Measurements from ENCODE around the gene PRUNE1.
A peak's percentile ranks its signal among the peaks of the same experiment; 100 is the strongest.

Gene PRUNE1

DNA sequence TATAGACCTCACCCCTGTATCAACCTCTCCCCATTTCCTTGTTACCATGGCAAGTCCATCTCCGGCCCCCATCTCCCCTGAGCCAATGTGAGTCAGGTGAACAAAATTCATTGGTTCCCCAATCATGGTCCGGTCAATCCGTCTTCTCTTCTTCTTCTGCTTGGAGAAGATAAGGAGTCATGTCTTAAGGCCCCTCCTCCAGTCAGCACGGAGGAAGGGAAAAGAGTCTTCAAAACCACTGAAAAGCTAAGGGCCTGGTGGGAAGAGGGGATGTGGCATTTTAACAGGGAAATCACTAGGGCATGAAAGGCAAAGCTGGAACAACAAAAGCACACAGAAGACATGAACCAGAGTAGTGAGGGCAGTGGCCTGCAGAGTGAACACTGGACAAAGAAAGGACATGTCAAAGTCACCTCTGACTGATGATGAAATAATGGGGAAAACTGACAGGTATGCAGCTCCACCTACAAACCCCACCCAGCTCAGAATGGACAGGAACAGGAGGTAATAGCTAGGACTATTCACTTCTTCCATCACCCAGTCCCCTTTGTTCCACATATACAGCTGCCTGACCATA, 46.8 kb downstream of the PRUNE1 start:
- no peak for DNase-seq

DNA sequence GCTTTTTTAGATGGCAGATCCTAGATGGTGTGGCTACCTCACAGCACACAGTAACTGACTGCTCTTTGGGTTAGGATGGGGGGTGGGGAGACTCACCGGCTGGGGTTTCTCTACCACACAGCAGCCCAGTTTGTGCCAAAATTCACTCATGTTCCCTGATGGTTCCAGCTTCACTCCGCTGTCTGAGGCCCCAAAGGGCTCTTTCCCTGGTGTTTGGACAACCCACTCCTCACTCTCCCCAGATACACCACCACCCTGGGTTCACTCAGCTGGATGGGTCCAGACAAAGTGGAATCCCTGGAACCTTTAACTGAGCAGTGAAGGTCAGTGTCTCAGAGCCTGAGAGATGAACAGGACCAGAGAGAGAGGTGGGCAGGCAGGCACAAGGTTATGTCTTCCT, 47.3 kb downstream of the PRUNE1 start:
- no peak for DNase-seq

DNA sequence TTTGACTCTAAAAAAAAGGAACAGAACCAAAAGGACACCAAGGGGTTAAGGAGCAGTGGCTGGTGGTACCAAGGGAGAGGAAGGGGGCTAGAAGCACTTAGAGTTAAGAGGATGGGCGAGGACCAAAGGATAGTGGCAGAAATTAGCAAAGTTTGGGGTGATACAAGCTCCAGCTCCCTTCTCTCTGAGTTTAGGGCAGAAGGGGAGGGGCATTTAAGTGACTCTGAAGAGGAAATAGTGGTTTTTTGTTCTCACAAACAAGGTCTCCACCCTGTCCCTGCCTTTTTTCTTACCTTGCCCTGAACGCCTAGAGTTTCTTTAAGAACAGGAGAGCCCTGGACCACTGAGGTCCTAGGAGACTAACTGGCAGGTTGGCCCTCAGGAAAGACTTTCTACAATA, 47.9 kb downstream of the PRUNE1 start:
- DNase-seq: peak; percentile 51

DNA sequence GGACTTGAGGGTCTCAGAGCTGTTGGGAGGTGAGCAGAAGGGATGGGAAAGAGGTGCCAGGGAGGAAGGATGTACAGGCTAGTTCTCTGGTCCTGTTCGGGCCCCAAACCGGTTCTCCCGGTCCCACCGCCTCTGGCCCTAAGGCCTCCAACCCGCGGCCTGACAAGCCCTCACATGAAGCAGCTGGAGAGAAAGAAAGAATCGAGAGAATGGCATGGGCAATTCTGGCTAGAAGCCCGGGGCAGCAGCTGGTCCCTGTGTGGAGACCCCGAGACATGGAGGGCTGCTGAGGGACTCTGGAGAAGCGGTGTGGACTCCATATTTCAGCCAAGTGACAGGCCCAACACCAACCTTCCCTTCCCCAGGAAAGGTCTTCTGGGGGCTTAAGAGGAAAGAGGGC, 50.4 kb downstream of the PRUNE1 start:
- no peak for DNase-seq

DNA sequence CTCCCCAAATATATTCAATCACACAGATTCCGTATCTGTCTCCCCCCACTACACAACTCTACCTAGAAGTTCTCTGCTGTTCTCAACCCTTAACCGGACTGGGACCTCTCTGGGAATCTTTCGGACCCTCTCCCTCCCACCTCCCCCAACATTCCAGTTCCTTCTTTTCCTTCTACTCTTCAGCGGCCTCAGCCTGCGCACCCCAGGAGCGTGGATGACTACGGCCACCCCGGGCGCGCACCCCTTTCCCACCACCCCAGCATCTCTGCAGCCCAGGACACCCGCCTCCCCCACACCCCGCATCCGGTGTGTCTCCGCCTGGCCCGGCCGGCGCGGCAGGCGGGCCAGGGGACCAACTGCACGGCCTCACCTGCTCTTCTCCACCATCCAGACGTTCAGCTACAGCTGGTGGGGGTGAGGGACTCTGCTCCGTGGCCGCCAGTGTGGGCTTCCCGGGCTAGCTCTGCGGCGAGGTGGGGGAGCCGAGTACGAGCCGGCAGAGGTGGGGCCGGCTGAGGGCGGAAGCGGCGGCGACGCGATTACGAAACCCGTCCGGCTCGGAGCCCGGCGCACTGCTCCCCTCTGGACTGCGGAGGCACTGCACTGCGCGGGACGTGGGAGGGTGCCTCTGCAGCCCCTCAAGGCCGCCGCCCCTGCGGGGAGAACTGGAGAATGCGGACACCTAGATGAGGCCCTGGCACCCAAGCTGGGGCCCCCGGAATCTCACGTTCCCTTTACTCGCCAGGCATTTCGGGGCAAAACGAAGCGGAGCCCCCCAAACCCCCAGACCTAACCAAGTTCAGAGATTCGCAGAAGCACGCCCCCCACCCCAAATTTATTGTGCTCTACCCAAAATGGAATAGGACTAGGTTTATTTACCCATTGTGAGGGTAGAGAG, 51.1 kb downstream of the PRUNE1 start, which contains the start of gene CDC42SE1:
CDC42SE1 (minus strand) TSS at position 514 of the 898 bp plus-strand sequence. CDS start 3,892 bp downstream, outside the sequence.
- DNase-seq: peak; percentile 91

DNA sequence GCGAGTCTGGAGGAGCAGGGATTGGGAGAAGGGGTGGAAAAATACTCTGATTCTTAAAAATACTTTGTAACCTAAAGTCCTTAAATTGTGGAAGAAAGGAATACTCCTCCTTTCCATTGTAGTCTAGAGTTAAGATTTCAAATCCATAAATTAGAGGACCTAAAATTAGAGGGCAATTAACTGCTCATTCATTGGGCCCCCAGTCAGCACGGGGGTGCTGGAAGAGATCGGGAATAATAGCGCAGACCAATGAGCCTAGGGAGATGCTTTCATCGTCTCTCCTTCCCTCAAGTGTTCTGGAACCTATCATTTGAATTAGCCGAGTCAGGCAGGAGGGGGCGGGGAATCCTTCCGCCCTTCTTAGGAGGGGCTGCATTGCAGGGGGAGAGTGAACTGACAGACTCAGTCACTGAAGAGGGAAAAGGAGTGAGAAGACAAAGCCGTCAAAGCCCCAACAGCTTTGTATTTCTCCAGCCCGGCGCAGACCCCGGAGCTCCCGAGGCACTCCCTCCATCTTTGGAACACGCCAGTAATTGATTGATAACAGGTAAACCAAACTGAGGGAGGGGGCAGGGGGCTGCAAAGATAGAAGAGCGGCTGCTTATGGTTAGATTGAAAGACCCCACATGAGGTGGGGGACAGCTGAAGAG, 51.9 kb downstream of the PRUNE1 start, which contains the start of gene MLLT11:
MLLT11 (plus strand) TSS at position 391 of the 650 bp plus-strand sequence. CDS start 6,828 bp downstream, outside the sequence.
- no peak for DNase-seq

DNA sequence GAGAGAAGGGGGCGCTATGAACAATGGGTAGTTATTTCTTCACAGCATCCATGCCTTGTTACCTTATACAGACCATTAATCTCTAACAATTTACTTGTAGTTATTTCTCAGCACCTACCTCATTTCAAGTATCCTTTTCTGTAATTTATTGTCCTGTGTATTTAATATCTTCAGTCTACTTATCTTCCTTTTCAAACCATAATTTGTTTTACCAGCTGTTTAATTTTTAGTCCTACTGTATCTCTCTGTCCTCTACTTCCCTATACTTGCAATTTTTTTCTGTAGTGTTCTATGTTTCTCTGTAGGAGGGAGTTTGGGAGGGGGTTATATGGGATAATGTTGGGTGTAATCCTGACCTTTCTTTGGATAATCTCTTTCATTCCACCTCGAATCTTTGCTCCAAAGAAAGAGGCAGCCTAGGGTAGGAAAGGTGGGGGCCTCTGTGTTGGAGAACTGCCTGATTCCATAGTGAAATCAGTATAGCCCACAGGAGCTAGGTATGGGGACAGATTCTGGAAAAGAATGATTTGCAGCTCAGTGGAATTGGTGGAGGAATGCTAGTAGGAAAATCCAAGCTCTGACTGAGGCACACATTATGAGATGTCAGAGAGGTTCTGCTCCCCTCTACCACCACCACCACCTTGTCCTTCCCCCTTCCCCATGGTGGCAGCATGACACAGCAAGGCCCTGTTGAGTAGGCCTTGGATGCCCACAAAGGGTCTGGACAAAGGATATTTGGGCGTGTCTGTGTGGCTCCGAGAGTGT, 52.6 kb downstream of the PRUNE1 start:
- DNase-seq: no peak

DNA sequence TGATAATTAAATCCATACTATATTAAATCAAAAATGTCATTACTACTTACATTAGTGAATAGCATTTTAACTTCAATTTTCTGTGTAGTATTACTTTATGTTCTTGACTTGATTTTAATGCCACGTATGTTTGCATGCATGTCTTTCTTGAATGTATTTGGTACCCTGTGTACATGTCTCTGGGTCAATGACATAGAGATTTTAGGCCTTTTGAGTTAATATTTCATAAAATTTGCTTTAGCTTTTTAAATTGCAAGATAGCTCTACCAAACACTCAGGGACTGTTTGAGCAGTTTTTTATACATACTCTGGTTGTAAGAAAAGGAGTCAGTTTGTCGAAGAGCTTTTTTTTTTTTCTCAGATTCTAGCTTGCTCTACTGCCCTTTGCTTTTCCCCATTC, 53.5 kb downstream of the PRUNE1 start:
- no peak for DNase-seq

DNA sequence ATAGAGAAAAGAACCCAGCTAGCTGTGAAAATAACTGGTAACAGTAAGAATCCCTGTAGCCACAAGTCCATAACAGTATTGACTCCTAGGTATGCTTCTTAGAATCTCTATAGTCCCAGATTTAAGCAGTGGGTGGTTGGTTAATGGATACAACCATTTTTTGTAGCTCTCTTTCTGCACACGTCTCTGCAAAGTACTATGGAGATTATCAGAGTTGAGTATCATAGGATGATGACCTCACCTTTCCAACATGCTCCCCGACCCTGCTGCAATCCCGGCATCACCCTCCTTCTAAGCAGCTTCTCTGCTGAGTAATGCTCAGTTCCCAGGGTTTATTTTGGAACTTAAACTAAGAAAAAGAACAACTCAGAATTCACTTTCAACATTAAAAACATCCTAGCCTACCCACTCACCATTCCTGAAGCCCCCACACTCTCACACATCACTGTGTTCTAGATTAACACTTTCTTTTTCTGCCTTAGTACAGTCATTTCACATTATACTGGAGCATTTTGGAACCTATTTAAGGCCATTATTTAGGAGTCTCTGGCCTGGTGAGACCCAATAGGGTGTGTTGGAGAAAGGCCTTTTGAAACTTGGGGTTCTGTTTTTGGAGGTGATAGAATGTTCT, 54.6 kb downstream of the PRUNE1 start:
- no peak for DNase-seq

DNA sequence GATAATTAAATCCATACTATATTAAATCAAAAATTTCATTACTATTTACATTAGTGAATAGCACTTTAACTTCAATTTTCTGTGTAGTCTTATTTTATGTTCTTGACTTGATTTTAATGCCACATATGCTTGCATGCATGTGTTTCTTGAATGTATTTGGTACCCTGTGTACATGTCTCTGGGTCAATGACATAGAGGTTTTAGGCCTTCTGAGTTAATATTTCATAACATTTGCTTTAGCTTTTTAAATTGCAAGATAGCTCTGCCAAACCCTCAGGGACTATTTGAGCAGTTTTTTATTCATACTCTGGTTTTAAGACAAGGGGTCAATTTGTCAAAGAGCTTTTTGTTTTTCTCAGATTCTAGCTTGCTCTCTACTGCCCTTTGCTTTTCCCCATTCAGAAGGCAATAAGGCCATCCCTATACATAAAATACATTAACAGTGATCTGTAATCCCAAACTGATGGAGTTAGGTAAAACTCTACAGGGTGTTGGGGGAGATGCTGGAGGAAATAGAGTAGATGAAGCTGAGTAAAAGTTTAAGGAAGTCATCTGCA, 56.9 kb downstream of the PRUNE1 start:
- DNase-seq: no peak

DNA sequence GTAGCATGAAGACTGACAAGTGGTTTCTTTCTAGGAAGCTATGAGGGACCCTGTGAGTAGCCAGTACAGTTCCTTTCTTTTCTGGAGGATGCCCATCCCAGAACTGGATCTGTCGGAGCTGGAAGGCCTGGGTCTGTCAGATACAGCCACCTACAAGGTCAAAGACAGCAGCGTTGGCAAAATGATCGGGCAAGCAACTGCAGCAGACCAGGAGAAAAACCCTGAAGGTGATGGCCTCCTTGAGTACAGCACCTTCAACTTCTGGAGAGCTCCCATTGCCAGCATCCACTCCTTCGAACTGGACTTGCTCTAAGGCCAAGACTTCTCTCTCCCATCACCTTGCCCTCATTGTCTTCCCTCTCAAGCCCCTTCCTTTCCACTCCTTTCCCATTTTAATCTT, 58.9 kb downstream of the PRUNE1 start:
- DNase-seq: no peak

DNA sequence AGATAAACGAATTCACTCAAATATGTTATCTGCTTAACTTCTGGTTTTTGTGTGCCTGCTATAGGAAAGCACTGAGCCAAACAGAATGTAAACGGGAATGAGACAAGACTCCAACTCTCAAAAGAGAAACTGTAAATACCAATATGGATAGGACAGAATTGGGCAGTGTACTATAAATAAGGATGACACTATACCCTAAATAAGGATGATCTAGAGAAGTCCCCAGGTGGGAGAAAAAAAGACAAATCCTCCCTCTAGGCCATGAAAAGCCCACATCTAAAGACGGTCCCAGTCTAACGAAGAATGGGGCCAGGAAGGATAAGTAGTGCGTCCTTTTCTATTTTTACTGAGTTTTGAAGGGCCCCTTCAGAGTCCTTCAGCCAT, 60.8 kb downstream of the PRUNE1 start:
- DNase-seq: no peak

DNA sequence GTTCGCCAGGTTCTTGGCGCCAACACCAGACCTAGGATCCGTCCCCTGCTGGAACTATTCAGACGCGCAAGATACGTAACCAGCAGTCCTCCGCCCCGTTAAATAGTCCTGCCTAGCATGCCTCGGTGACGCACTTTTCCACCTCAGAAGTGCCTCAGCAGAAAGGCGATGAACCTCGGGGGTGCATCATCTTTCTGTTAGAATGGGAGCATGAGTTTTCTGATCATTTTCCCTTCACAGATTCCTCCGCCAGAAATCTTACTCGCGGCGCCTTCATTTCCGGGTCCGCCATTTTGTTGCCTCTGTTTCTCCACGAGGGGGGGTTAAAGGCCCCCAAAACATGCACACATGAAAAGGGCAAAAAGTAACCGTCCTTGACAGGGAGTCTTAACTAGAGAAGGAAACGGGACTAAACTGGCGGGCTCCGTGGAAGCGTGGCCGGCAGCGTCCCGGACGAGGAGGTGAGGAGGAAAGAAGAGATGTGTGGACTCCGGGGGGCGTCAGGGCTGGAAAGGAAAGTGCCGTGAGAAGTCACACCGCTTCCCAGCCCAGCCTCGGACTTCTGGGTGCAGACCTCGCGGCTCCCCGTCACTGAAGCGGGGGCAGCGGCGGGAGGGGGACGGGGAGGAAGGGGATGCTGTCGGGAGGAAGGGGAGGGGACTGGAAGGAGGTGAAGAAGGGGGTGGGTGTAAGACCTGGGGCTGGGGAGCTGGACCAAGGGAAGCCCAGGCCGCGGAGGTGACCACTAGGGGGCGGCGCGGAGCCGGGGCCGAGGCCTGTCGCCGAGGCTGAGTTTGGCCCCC, 62.4 kb downstream of the PRUNE1 start, which contains the start of gene GABPB2:
GABPB2 (plus strand) TSS at position 288 of the 803 bp plus-strand sequence. CDS start 17,429 bp downstream, outside the sequence.
- peak; percentile 95 for DNase-seq

DNA sequence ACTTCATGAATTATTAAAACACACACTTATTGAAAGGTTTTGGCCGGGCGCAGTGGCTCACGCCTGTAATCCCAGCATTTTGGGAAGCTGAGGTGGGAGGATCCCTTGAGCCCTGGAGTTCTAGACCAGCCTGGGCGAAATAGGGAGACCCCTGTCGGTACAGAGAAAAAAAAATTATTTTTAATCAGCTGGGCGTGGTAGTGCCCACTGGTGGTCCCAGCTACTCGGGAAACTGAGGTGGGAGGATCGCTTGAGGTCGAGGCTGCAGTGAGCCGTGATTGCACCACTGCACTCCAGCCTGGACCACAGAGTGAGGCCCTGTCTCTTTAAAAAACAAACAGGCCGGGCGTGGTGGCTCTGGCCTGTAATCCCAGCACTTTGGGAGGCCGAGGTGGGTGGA, 64.0 kb downstream of the PRUNE1 start:
- no peak for DNase-seq

Data from activated CD4-positive, alpha-beta T cell treated with anti-CD3 and anti-CD28 coated beads, Interleukin-10, Interleukin-2, amounts not matched to agents 100 ng/mL and 50 ng/mL, durations not matched to agents 16 hours and 8 hours (primary cell).